Muscle of leg (tissue), 11 donors: Measurements from ENCODE around the gene TTLL5. TPM values are rescaled to one million over a fixed set of nuclear protein-coding genes. Genes with fewer than 3 reads are reported as not detected.
A peak's percentile ranks its signal among the peaks of the same experiment; 100 is the strongest.

Experiments used
- DNase-seq: peaks from one replicate; pipeline ENCODE4 v3.0.0; 2013
- H3K27ac ChIP-seq: one replicate; pipeline ENCODE4 v1.5.1; 2013; ENCODE audit warnings: mild to moderate bottlenecking, low read length, control low read depth
- H3K27me3 ChIP-seq: one replicate; pipeline ENCODE4 v1.6.1; 2013; ENCODE audit warnings: low read length; ENCODE audit not compliant: control insufficient read depth, insufficient read depth
- H3K36me3 ChIP-seq: one replicate; pipeline ENCODE4 v1.6.1; 2013; ENCODE audit warnings: low read length; ENCODE audit not compliant: control insufficient read depth, insufficient read depth
- H3K4me1 ChIP-seq: one replicate; pipeline ENCODE4 v1.6.1; 2013; ENCODE audit warnings: low read length; ENCODE audit not compliant: control insufficient read depth, insufficient read depth
- H3K4me3 ChIP-seq: one replicate; pipeline ENCODE4 v1.5.1; 2013; ENCODE audit warnings: low read length, control low read depth
- H3K9me3 ChIP-seq: replicated peaks from 2 replicates; pipeline ENCODE4 v1.6.1; 2013; ENCODE audit warnings: low read depth, low read length; ENCODE audit not compliant: control insufficient read depth
- WGBS: methylation state at CpG from one replicate; pipeline ENCODE4 v1.1.5; 2013; ENCODE audit warnings: missing lambda C conversion rate; ENCODE audit not compliant: insufficient coverage; 5-methylcytosine and 5-hydroxymethylcytosine counted together
- polyA plus RNA-seq, 8 donors: library from polyadenylated mRNA; unstranded; fragments of 120-200 nt; gene quantifications; one replicate each; pipeline versions ENCODE4 v1.2.1 to v1.2.3, GENCODE V29; 2013; ENCODE audit warnings: inconsistent platforms in 1 of 8, low replicate concordance in 1 of 8; ENCODE audit not compliant: insufficient read length in 8 of 8, insufficient read depth in 1 of 8
- total RNA-seq: library from RNA; stranded (reverse); fragments of 120-200 nt; gene quantifications from one replicate; pipeline ENCODE4 v1.2.4, GENCODE V29; 2013

Gene TTLL5
- total and polyA plus RNA-seq, 9 donors, result 12.0 to 21.1 (median 15.2) TPM

DNA sequence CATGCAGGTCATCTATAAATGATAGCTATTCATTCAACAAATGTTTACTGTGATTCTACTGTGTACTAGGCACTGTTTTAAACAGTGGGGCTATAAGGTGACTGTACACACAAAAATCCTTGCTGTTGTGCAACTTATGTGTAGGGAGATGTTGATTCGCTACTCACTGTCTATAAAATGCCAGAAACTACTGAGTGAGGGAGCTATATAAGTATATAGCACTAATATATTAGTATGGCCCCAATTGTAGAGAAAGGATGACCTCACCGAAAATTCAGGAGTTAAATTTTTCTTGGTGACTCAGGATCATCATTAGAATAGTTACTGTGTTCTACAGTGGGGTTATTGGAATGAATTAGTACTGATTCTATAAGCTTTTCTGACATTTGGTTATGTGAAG is 203.3 kb downstream of the TTLL5 start:
- Histone ChIP-seq H3K4me3 (no peak overlapping the region), H3K27ac (no peak overlapping the region), H3K4me1 (peaks cover 17% of the 10 kb centered on the region), H3K27me3 (no peaks in the 10 kb centered on the region), H3K9me3 (no peaks in the 10 kb centered on the region), H3K36me3 (no peaks in the 10 kb centered on the region)
- DNase-seq, result no peak
- WGBS, result 80% methylated on average over 1 of the region's 2 CpGs

GRCh38 chr14:75865531-75865930 is 204.5 kb downstream of the TTLL5 start:
- H3K4me1 ChIP-seq, result peaks cover 19% of the 10 kb centered on the region
- no peaks in the 10 kb centered on the region for H3K27me3 ChIP-seq
- H3K9me3 ChIP-seq, result no peaks in the 10 kb centered on the region
- no CpG with 5 or more reads among the region's 2 CpGs for WGBS
- DNase-seq, result peak; percentile 56
- H3K27ac ChIP-seq, result no peak overlapping the region
- no peaks in the 10 kb centered on the region for H3K36me3 ChIP-seq
- no peak overlapping the region for H3K4me3 ChIP-seq

- H3K4me1 ChIP-seq, result peaks cover 19% of the 10 kb centered on the region
- H3K27me3 ChIP-seq, result no peaks in the 10 kb centered on the region
- WGBS, result no CpG with 5 or more reads among the region's 1 CpG
- H3K36me3 ChIP-seq, result no peaks in the 10 kb centered on the region
- DNase-seq, result no peak
- H3K4me3 ChIP-seq, result no peak overlapping the region
- no peaks in the 10 kb centered on the region for H3K9me3 ChIP-seq
- H3K27ac ChIP-seq, result peak overlapping the region; percentile 25
Measured at GRCh38 chr14:75866970-75867369, 205.9 kb downstream of the TTLL5 start.

- WGBS, result no CpG with 5 or more reads among the region's 6 CpGs
- H3K27me3 ChIP-seq, result no peaks in the 10 kb centered on the region
- DNase-seq, result peak; percentile 45
- H3K4me1 ChIP-seq, result peaks cover 20% of the 10 kb centered on the region
- no peak overlapping the region for H3K4me3 ChIP-seq
- no peak overlapping the region for H3K27ac ChIP-seq
- H3K9me3 ChIP-seq, result no peaks in the 10 kb centered on the region
- no peaks in the 10 kb centered on the region for H3K36me3 ChIP-seq
Measured at GRCh38 chr14:75871181-75871880, 210.3 kb downstream of the TTLL5 start.

DNA sequence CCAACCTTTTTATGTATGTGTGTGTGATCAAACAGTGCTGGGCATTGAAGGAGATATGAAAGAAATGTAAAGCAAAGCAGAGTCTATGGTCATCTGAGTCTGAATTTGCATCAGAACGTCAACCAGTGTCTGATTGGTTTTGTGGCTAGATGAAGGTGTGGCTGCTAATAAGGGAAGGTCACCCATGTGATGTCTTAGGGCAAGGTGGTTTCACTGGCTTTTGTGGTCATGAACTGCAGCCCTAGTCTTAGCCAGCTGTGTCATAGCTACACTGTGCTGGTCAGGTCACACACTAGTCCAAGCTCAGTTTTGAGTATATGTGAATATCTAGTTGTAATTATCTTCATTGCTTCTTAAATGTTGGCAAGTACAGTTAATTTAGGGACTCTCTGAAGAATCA is 214.9 kb downstream of the TTLL5 start:
- 91% methylated on average over 1 of the region's 1 CpG for WGBS
- no peak for DNase-seq
- Histone ChIP-seq H3K4me1 (peaks cover 4% of the 10 kb centered on the region), H3K27me3 (no peaks in the 10 kb centered on the region), H3K4me3 (no peak overlapping the region), H3K27ac (no peak overlapping the region), H3K9me3 (no peaks in the 10 kb centered on the region), H3K36me3 (no peaks in the 10 kb centered on the region)

DNA sequence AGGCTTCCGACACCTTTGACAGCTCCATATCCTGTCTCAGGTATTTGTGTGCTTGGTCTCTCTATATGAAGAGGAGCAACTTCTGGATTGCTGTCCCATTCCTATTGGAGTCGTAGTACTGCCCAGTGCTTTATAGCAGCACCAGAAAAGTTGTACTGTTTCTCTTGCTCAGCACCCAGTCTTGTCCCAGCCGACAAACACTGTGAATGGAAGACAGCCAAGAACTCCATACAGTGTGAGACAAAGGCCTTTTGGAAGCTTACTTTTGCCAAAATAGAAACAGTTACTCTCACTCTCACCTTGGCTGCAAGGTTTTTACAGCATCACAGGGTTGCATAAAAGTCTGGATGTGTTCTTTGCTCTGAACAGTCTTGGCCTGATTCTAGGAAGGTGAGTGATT is 215.5 kb downstream of the TTLL5 start:
- no peak overlapping the region for H3K4me3 ChIP-seq
- no peaks in the 10 kb centered on the region for H3K36me3 ChIP-seq
- H3K9me3 ChIP-seq, result no peaks in the 10 kb centered on the region
- 58% methylated on average over 2 of the region's 3 CpGs for WGBS
- peak; percentile 66 for DNase-seq
- peaks cover 4% of the 10 kb centered on the region for H3K4me1 ChIP-seq
- H3K27ac ChIP-seq, result peak overlapping the region; percentile 24
- no peaks in the 10 kb centered on the region for H3K27me3 ChIP-seq

DNA sequence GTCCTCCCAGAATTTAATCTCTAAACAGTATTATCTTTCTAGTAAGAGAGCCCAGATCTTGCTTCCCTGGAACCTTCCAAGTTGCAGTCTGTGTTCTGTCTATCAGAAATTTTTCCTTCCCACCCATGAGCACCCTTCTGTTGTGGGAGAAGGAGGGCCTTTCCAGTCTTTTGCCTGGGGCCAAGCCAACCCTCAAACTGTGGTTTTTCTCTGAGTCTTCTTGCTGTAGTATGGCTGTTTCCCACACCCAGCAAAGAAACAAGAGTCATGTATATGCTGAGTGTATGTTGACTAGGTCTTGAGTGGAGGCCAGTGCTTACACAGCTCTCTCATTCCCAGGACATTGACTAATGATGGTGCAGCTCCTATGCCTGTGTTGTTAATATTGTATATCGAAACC is 216.2 kb downstream of the TTLL5 start:
- Histone ChIP-seq H3K4me1 (peaks cover 4% of the 10 kb centered on the region), H3K27me3 (no peaks in the 10 kb centered on the region), H3K36me3 (no peaks in the 10 kb centered on the region), H3K4me3 (no peak overlapping the region), H3K27ac (peak overlapping the region; percentile 4), H3K9me3 (no peaks in the 10 kb centered on the region)
- peak; percentile 74 for DNase-seq
- no CpG with 5 or more reads among the region's 1 CpG for WGBS

DNA sequence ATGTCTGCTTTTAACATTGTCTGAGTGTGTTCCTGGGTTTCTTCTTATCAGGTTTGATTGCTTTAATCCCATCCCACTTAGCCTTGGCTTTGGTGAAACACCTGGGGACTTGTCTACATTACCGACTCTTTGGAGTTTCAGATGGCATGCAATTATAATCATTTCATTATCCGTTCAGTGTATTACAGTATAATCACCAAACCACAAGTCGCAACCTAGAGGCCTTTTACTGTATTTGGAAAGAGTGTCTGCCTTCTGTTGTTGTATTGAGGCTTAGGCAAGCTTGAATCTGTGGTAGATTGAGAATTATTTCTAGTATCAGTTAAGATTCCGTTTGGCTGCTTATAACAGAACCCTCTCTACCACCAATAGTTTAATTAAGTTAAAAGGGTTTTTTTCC is 216.8 kb downstream of the TTLL5 start:
- H3K36me3 ChIP-seq, result peaks cover 3% of the 10 kb centered on the region
- no peaks in the 10 kb centered on the region for H3K27me3 ChIP-seq
- H3K9me3 ChIP-seq, result no peaks in the 10 kb centered on the region
- H3K4me3 ChIP-seq, result no peak overlapping the region
- H3K4me1 ChIP-seq, result peaks cover 4% of the 10 kb centered on the region
- no peak for DNase-seq
- WGBS, result no CpG with 5 or more reads among the region's 4 CpGs
- peak overlapping the region; percentile 83 for H3K27ac ChIP-seq

DNA sequence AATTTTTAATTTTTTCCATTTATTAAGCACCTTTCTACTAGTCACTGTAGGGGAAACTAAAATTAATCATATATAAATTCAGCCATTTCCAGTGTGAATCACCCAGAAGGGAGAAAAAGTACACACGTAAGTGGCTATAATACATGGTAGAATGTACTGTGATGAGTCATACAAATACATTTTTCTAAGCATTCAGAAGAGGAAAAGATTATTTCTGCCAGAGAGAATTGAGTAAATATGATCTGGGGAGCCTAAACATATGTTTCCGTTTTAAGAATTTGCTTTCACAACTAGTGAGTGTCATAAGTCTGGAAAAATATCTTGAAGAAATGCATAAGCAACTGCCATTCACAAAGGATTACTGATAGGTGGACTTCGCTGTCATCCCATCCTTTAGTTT is 218.0 kb downstream of the TTLL5 start:
- Histone ChIP-seq H3K27ac (peak overlapping the region; percentile 83), H3K4me3 (no peak overlapping the region), H3K36me3 (peaks cover 4% of the 10 kb centered on the region), H3K9me3 (no peaks in the 10 kb centered on the region), H3K4me1 (peaks cover 4% of the 10 kb centered on the region), H3K27me3 (no peaks in the 10 kb centered on the region)
- WGBS, result no CpG with 5 or more reads among the region's 3 CpGs
- peak; percentile 94 for DNase-seq

DNA sequence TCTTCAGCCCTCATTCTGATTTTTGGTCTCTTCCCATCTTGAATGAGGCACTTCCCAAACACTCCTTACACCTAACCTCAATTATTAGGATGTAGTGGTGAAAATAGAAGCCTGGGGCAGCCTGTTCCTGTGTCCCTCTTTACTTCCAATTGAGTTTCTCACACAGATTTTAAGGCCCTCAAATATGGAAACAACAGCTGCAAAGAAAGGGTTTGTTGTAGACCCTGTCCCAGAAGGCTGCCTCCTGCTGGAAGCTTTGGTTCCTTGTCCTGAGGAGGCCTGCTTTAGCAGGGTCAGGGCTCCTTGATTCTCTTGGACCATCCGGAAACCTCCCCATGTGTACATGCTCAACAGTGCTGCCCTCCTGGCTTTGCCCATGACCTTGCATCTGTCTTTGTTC is 219.5 kb downstream of the TTLL5 start:
- H3K27me3 ChIP-seq, result no peaks in the 10 kb centered on the region
- DNase-seq, result no peak
- WGBS, result 100% methylated on average over 1 of the region's 1 CpG
- H3K36me3 ChIP-seq, result peaks cover 4% of the 10 kb centered on the region
- H3K27ac ChIP-seq, result no peak overlapping the region
- no peaks in the 10 kb centered on the region for H3K9me3 ChIP-seq
- H3K4me3 ChIP-seq, result no peak overlapping the region
- H3K4me1 ChIP-seq, result peaks cover 8% of the 10 kb centered on the region

DNA sequence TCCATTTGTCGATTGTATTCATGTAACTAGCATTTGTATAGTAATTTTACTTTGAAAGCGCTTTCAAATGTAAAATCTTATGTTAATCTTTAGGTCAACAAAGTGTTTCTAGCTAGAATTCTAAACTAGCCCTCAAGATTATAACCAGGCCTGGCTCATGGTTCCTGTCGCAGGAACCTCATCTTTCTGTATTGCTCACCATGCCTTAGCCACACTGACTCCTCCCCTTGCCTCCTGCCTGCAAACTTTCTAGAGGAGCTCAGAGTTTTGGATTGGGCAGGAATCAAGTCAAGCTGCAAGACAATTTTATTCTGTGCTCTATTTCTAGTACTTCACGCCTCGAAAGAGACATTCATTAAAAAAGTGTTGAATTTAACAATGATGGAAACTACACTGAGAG is 220.9 kb downstream of the TTLL5 start:
- 90% methylated on average over 2 of the region's 5 CpGs for WGBS
- H3K27me3 ChIP-seq, result no peaks in the 10 kb centered on the region
- no peaks in the 10 kb centered on the region for H3K9me3 ChIP-seq
- peaks cover 4% of the 10 kb centered on the region for H3K4me1 ChIP-seq
- no peak overlapping the region for H3K4me3 ChIP-seq
- DNase-seq, result no peak
- H3K27ac ChIP-seq, result no peak overlapping the region
- peaks cover 4% of the 10 kb centered on the region for H3K36me3 ChIP-seq
